Neural cell (in vitro differentiated cells): ENCODE data around the gene TRAPPC3. TPM values are rescaled to one million over a fixed set of nuclear protein-coding genes. Genes with fewer than 3 reads are reported as not detected.

ENCODE experiments used
- H2AFZ ChIP-seq: fragments of 200-600, 300-800 bp; sonication (generic), shearing (Covaris generic); 2 replicates; pipeline ENCODE4 v1.6.0; 2014; ENCODE audit warnings: low read depth, mild to moderate bottlenecking, antibody characterized with exemption, low read length, moderate library complexity
- H3F3A ChIP-seq: fragments of 200-600 bp; shearing (Covaris generic); 2 replicates; pipeline ENCODE4 v1.6.1; 2016; ENCODE audit warnings: mild to moderate bottlenecking, moderate library complexity, mixed read lengths, antibody characterized with exemption, low read length; ENCODE audit not compliant: insufficient read depth, poor library complexity, severe bottlenecking
- H3K27ac ChIP-seq: fragments of 200-600, 300-800 bp; sonication (generic), shearing (Covaris generic); 2 replicates; pipeline ENCODE4 v1.5.1; 2014; ENCODE audit warnings: mild to moderate bottlenecking, low read length, moderate library complexity
- H3K27me3 ChIP-seq: fragments of 300-800, 200-600 bp; sonication (generic), shearing (Covaris generic); 2 replicates; pipeline ENCODE4 v1.6.0; 2014; ENCODE audit warnings: mild to moderate bottlenecking, low read depth, low read length, moderate library complexity; ENCODE audit not compliant: insufficient read depth
- H3K36me3 ChIP-seq: fragments of 300-800, 200-600 bp; sonication (generic), shearing (Covaris generic); 2 replicates; pipeline ENCODE4 v1.5.1; 2014; ENCODE audit warnings: mild to moderate bottlenecking, antibody characterized with exemption, low read length, moderate library complexity; ENCODE audit not compliant: insufficient read depth
- H3K4me2 ChIP-seq: fragments of 300-800, 200-600 bp; sonication (generic), shearing (Covaris generic); 2 replicates; pipeline ENCODE4 v1.6.0; 2014; ENCODE audit warnings: mild to moderate bottlenecking, low read length
- H3K4me3 ChIP-seq: fragments of 300-800, 200-600 bp; sonication (generic), shearing (Covaris generic); 2 replicates; pipeline ENCODE4 v1.5.1; 2014; ENCODE audit warnings: mild to moderate bottlenecking, low read length, moderate library complexity
- H3K79me2 ChIP-seq: fragments of 200-600 bp; shearing (Covaris generic); replicated peaks from 2 replicates; pipeline ENCODE4 v1.6.0; 2014; ENCODE audit warnings: mild to moderate bottlenecking, low read length, moderate library complexity; ENCODE audit not compliant: insufficient read depth
- H3K9ac ChIP-seq: fragments of 300-800, 200-600 bp; sonication (generic), shearing (Covaris generic); 2 replicates; pipeline ENCODE4 v1.6.1; 2016; ENCODE audit warnings: mild to moderate bottlenecking, low read length, mixed read lengths
- H3K9me2 ChIP-seq: fragments of 200-600 bp; shearing (Covaris generic); 2 replicates; pipeline ENCODE4 v1.6.1; 2016; ENCODE audit warnings: mild to moderate bottlenecking, low read length, mixed read lengths; ENCODE audit not compliant: insufficient read depth
- H3K9me3 ChIP-seq: fragments of 200-600, 300-800 bp; sonication (generic), shearing (Covaris generic); 2 replicates; pipeline ENCODE4 v1.6.1; 2016; ENCODE audit warnings: mild to moderate bottlenecking, mixed run types, low read length, moderate library complexity, mixed read lengths
- H4K20me1 ChIP-seq: fragments of 200-600 bp; shearing (Covaris generic); 2 replicates; pipeline ENCODE4 v1.6.1; 2016; ENCODE audit warnings: mild to moderate bottlenecking, mixed run types; ENCODE audit not compliant: insufficient read depth
- CTCF ChIP-seq: fragments of 450-650 bp; IDR thresholded peaks from 2 replicates; pipeline ENCODE4 v1.5.1; 2014; ENCODE audit warnings: antibody characterized with exemption, mild to moderate bottlenecking, moderate library complexity; ENCODE audit not compliant: poor library complexity, severe bottlenecking
- EP300 ChIP-seq: fragments of 450-650 bp; conservative IDR thresholded peaks from 2 replicates; pipeline ENCODE4 v1.6.1; 2014; ENCODE audit warnings: antibody characterized with exemption, mild to moderate bottlenecking, moderate library complexity; ENCODE audit not compliant: poor library complexity, severe bottlenecking
- EZH2 ChIP-seq: fragments of 200-600, 300-800 bp; shearing (Covaris generic), sonication (generic); IDR thresholded peaks from 2 replicates; pipeline ENCODE4 v1.6.1; 2014; ENCODE audit warnings: antibody characterized with exemption, low read length, borderline replicate concordance, mild to moderate bottlenecking; ENCODE audit not compliant: insufficient read depth, poor library complexity, severe bottlenecking
- MXI1 ChIP-seq: fragments of 450-650 bp; conservative IDR thresholded peaks from 2 replicates; pipeline ENCODE4 v1.6.1; 2014; ENCODE audit warnings: antibody characterized with exemption, mild to moderate bottlenecking; ENCODE audit not compliant: poor library complexity, severe bottlenecking
- POLR2AphosphoS5 ChIP-seq: IDR thresholded peaks from 2 replicates; pipeline ENCODE4 v1.6.1; 2012
- RAD21 ChIP-seq: fragments of 450-650 bp; conservative IDR thresholded peaks from 2 replicates; pipeline ENCODE4 v1.6.1; 2014; ENCODE audit warnings: antibody characterized with exemption, mild to moderate bottlenecking, moderate library complexity
- REST ChIP-seq: IDR thresholded peaks from 2 replicates; pipeline ENCODE4 v1.6.1; 2012; ENCODE audit warnings: borderline replicate concordance
- SMC3 ChIP-seq: fragments of 450-650 bp; conservative IDR thresholded peaks from 2 replicates; pipeline ENCODE4 v1.6.1; 2014; ENCODE audit warnings: antibody characterized with exemption, mild to moderate bottlenecking, moderate library complexity; ENCODE audit not compliant: poor library complexity
- TAF1 ChIP-seq: IDR thresholded peaks from 2 replicates; pipeline ENCODE4 v1.6.1; 2012; ENCODE audit warnings: low read depth
- polyA plus RNA-seq: library from polyadenylated mRNA; depleted of rRNA; stranded (reverse); fragments of >200 nt; gene quantifications from 2 replicates; pipeline ENCODE4 v1.2.3, GENCODE V29; 2014

The TRAPPC3 gene
- polyA plus RNA-seq, 1 donor from 2014 or later: 278 TPM

- no peaks in the 10 kb centered on the region for H3K27me3 ChIP-seq
- H3K36me3 ChIP-seq: no peaks in the 10 kb centered on the region
- no peak for TF ChIP-seq REST
- TF ChIP-seq TAF1: no peak
- TF ChIP-seq RAD21: no peak
- TF ChIP-seq CTCF: no peak
- no peak for TF ChIP-seq EZH2
- no peak for TF ChIP-seq MXI1
- TF ChIP-seq POLR2AphosphoS5: no peak
- no peak for TF ChIP-seq EP300
- TF ChIP-seq SMC3: no peak
- no peaks in the 10 kb centered on the region for H3F3A ChIP-seq
- H3K9me3 ChIP-seq: no peaks in the 10 kb centered on the region
- H4K20me1 ChIP-seq: no peaks in the 10 kb centered on the region
- no peaks in the 10 kb centered on the region for H3K9me2 ChIP-seq
- no peaks in the 10 kb centered on the region for H3K79me2 ChIP-seq
- no peak overlapping the region for H3K9ac ChIP-seq
- H3K27ac ChIP-seq: no peak overlapping the region
- no peak overlapping the region for H3K4me3 ChIP-seq
- H3K4me2 ChIP-seq: no peak overlapping the region
- no peak overlapping the region for H2AFZ ChIP-seq
Measured at GRCh38 chr1:36095760-36096405, 53.4 kb downstream of the TRAPPC3 start.

GRCh38 chr1:36094621-36095061 is 54.6 kb downstream of the TRAPPC3 start:
- Histone ChIP-seq H3K9ac (no peak overlapping the region), H2AFZ (no peak overlapping the region), H3K27ac (no peak overlapping the region), H3K4me2 (no peak overlapping the region), H3K4me3 (no peak overlapping the region), H3K79me2 (peaks cover 11% of the 10 kb centered on the region), H4K20me1 (no peaks in the 10 kb centered on the region), H3K27me3 (no peaks in the 10 kb centered on the region), H3F3A (no peaks in the 10 kb centered on the region), H3K9me2 (no peaks in the 10 kb centered on the region), H3K36me3 (no peaks in the 10 kb centered on the region), H3K9me3 (no peaks in the 10 kb centered on the region)
- no peak for TF ChIP-seq EZH2
- TF ChIP-seq SMC3: no peak
- no peak for TF ChIP-seq REST
- TF ChIP-seq EP300: no peak
- TF ChIP-seq TAF1: no peak
- no peak for TF ChIP-seq CTCF
- TF ChIP-seq POLR2AphosphoS5: no peak
- TF ChIP-seq RAD21: no peak
- no peak for TF ChIP-seq MXI1
